NCI-H1105 treated with DMSO at 0.1 percent for 48 hours (cell line): Measurements from ENCODE around the gene ART1.

Experiments
- DNase-seq: peaks from one replicate; lab custom pipeline; 2025; lab: John Stamatoyannopoulos, UW

ART1 gene

GRCh38 chr11:3665336-3666022 is 20.6 kb downstream of the ART1 start:
- no peak for DNase-seq

DNA sequence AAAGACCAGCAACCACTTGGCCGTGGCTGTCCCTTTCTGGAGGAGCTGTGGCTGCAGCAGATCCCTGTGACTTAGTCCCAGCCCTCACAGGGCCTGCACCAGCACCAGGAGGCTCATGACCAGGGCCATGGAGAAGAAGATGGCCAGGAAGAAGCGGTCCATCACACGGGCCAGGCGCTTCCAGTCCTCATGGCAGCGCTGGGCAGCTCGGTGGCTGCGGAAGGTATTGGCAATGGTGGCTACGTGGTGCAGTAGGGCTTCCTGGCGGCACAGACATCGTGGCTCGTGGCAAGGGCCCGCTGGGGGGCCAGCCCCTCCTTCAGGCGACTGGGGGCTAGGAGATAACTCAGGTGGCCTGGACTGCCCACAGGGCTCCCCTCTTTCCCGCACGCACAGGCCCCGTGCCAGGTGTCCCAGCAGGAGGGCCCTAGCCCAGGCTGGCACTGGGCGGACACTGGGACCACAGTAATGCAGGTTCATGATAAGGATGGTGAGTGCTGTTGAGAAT is 21.1 kb downstream of the ART1 start:
- no peak for DNase-seq

DNA sequence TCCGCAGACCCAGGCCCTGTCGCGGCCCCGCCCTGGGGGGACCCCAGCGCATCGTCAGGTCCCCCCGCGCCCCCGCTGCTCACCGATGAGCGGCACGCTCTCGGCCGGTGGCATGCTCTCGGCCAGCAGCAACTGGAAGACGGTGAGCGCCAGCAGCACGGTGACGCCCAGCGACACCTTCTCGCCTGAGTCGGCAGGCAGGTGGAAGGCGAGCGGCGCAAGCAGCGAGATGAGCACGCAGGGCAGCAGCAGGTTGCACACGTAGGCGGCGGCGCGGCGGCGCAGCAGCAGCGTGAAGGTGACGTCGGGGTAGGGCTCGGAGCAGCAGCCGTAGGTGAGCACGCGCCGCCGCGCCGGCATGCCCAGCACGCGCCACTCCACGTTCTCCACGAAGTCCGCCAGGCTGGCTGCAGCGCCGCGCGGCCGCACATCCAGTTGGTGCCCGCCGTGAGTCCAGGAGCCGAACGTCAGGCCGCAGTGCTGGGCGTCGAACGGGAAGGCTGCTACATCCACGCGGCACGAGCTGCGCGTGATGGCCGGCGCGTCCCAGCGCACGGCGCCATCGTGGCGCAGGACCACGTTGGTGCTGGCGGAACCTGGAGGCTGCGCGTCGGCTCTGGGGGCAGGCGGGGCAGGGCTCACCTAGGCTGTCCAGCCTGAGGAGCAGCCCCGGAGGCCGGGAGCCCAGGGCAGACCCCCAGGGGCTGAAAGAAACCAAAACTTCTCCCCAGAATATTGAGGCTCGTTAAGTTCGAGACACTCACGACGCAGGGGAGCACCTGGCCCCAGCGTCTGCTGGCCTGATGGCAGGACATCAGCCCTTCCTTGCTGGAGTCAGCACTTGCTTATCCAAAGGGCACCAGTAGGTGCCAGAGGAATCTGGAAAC is 22.5 kb downstream of the ART1 start:
- DNase-seq = no peak

GRCh38 chr11:3669128-3669527 is 24.2 kb downstream of the ART1 start:
- no peak for DNase-seq

- no peak for DNase-seq
Measured at GRCh38 chr11:3669742-3670183, 24.8 kb downstream of the ART1 start.

GRCh38 chr11:3671334-3672254 is 26.7 kb downstream of the ART1 start, which contains the start of gene CHRNA10:
CHRNA10 (minus strand) TSS chr11:3671384; CDS start chr11:3671312, 72 bp downstream.
- peak; percentile 11 for DNase-seq

- no peak for DNase-seq
Measured at GRCh38 chr11:3674189-3674588, 29.3 kb downstream of the ART1 start.

GRCh38 chr11:3675971-3676370 is 31.0 kb downstream of the ART1 start:
- DNase-seq = no peak

GRCh38 chr11:3679077-3679476 is 34.1 kb downstream of the ART1 start:
- no peak for DNase-seq

DNA sequence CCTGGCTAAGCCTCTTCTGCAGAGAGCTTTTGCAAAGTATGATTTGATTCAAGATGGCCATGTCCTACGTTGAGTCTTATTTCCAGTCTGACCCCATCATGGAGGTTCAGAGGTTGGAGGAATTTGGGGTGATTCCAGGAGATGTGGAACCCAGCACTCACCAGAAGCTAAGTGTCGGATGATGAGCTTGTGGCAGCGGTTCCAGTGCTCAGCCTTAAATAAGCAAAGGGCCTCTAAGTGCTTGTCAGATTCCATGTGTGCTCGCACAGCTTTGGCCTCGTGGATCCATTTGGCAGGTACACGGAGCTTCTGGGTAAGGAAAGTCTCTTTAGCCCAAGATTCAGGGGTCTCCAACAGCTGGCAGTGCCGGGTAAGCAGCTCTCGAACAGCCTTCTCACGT is 38.1 kb downstream of the ART1 start:
- DNase-seq = no peak

DNA sequence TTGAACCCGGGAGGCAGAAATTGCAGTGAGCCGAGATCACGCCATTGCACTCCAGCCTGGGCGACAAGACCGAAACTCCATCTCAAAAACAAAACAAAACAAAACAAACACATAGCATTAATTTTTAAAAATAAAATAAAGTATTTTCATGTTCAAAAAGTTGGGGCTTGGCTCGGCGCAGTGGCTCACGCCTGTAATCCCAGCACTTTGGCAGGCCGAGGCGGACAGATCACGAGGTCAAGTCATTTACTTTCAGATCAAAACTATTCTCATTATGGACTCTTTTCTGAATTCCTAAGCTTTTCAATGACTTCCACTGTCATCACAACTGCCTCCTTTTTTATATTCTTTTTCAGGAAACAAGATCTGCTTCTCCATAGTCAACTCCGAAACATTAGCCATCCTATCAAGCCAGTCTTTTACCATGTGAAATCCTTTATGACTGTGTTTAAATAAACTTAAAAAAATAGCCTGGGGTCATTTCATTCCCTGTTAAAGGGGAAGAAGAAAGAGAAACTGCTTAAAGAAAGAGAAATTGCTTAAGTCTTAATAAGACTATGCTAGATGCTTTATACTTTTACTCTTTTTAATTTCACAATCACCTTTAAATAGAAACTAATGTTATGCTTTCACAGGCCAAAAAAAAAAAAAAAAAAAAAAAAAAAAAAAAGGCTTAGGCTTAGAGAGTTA is 39.3 kb downstream of the ART1 start:
- DNase-seq = no peak

GRCh38 chr11:3684819-3685172 is 39.9 kb downstream of the ART1 start:
- DNase-seq = no peak

- DNase-seq = no peak
Measured at GRCh38 chr11:3685923-3686322, 41.0 kb downstream of the ART1 start.

GRCh38 chr11:3686751-3687150 is 41.8 kb downstream of the ART1 start:
- no peak for DNase-seq

DNA sequence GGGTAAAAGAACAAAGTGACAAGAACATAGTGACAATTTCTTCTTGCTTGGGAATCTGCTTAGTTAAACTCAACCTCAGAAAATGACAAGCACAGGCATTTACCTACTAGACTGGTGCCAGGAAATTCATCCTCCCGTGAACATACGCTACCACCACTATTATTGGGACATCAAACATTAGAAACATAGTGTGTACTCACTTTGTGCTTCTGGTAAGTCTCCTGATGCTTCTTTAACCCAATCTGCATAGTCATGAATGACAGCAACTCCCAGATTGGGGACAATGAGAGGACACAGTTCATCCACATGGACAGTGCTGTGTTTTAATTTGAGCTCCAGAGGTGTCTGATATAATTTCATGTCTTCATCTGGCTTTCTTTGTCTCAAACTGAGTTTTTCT is 55.5 kb downstream of the ART1 start:
- no peak for DNase-seq

DNA sequence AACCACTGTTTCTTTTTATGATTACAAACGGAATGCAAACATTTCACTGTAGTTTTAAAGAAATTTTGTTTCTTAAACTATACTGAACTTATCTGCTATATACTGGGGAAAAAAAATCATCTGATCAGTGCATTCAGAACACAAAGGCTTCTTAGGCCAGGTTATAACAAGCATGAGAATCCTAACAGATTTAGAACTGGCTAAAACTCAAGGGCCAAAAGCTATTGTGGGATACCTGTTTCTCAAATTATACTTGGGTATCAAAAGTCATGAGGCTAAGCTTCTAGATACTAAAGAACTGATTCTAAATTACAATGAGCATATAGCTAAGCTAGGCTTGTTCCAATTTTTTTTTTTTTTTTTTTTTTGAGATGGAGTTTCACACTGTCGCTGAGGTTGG is 56.0 kb downstream of the ART1 start:
- DNase-seq = no peak

- DNase-seq = no peak
Measured at GRCh38 chr11:3703383-3703782, 58.5 kb downstream of the ART1 start.

DNA sequence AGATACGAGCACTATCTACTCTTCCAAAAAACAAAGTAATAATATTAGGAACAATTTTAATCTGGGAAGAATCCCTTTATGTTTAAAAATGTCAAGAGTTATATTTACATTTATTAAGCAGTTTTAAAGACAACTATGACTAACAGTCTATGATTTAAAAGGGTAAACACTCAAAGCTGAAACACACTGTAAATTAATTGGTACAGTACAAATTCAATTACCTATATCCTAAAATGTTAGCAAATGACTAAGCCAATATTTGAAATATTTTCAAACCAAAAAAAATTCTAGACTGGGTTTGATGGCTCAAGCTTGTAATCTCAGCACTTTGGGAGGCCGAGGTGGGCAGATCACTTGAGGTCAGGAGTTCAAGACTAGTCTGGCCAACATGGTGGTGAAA is 62.2 kb downstream of the ART1 start:
- DNase-seq = no peak

GRCh38 chr11:3709977-3710376 is 65.0 kb downstream of the ART1 start:
- no peak for DNase-seq

- no peak for DNase-seq
Measured at GRCh38 chr11:3710485-3711259, 65.7 kb downstream of the ART1 start.

- DNase-seq = no peak
Measured at GRCh38 chr11:3712274-3712673, 67.3 kb downstream of the ART1 start.
